Tibial nerve (tissue), 4 donors: ENCODE data around the gene GDI2. TPM values are rescaled to one million over a fixed set of nuclear protein-coding genes. Genes with fewer than 3 reads are reported as not detected.
"Not testable (repeated sequence)": the region's sequence is repeated elsewhere in the genome, so short reads cannot be mapped to it uniquely, and the experiment has no call there.

ENCODE experiments used
- DNase-seq, 2 donors: peaks; one replicate each; pipeline ENCODE4 v3.0.0-alpha.2; 2019; ENCODE audit warnings: low spot score in 2 of 2
- H3K27ac ChIP-seq, 4 donors: fragments of 200-600 bp; sonication (generic) in 3 of 4; one replicate each; pipeline ENCODE4 v1.5.1; 2017 to 2019; ENCODE audit warnings: mild to moderate bottlenecking in 1 of 4
- H3K27me3 ChIP-seq, 2 donors: fragments of 200-600 bp; sonication (generic) in 1 of 2; one replicate each; pipeline versions ENCODE4 v1.5.1 to v1.6.0; 2017 to 2019
- H3K36me3 ChIP-seq, 3 donors: fragments of 200-600 bp; sonication (generic); one replicate each; pipeline ENCODE4 v1.5.1; 2018 to 2019
- H3K4me1 ChIP-seq, 4 donors: fragments of 200-600 bp; sonication (generic) in 3 of 4; one replicate each; pipeline ENCODE4 v1.5.1; 2017 to 2019
- H3K4me3 ChIP-seq, 4 donors: fragments of 200-600 bp; sonication (generic) in 3 of 4; one replicate each; pipeline ENCODE4 v1.5.1; 2017 to 2019; ENCODE audit warnings: mild to moderate bottlenecking in 1 of 4, moderate library complexity in 1 of 4
- H3K9me3 ChIP-seq, 4 donors: fragments of 200-600 bp; sonication (generic) in 3 of 4; one replicate each; pipeline ENCODE4 v1.5.1; 2017 to 2019
- EP300 ChIP-seq, 2 donors: sonication (generic); formaldehyde crosslinking; IDR thresholded peaks; one replicate each; pipeline ENCODE4 v1.6.1; 2017; ENCODE audit warnings: antibody characterized with exemption in 2 of 2, mild to moderate bottlenecking in 1 of 2
- POLR2A ChIP-seq, 2 donors: fragments of 450-650 bp; IDR thresholded peaks; one replicate each; pipeline ENCODE4 v1.6.1; 2017; ENCODE audit warnings: antibody characterized with exemption in 2 of 2, mild to moderate bottlenecking in 2 of 2, moderate library complexity in 2 of 2
- WGBS, 2 donors: methylation state at CpG; one replicate each; pipeline ENCODE4 v1.1.5; 2018; 5-methylcytosine and 5-hydroxymethylcytosine counted together
- total RNA-seq, 4 donors: library from RNA; depleted of rRNA; stranded (reverse); fragments of >200 nt; gene quantifications; one replicate each; pipeline ENCODE4 v1.1.0, GENCODE V29; 2016
- TF ChIP-seq, protein P1 (sequence below), 5 experiments: fragments of 200-600 bp in 3 of 5; fragments of 450-650 bp in 2 of 5; sonication (generic) in 3 of 5; IDR thresholded peaks; one replicate each; pipeline ENCODE4 v1.5.1; 2016 to 2019; ENCODE audit warnings: antibody characterized with exemption in 5 of 5, mild to moderate bottlenecking in 3 of 5, moderate library complexity in 2 of 5

The GDI2 gene
- total RNA-seq, 4 donors from 2014 or later = 175 to 225 (median 199) TPM

DNA sequence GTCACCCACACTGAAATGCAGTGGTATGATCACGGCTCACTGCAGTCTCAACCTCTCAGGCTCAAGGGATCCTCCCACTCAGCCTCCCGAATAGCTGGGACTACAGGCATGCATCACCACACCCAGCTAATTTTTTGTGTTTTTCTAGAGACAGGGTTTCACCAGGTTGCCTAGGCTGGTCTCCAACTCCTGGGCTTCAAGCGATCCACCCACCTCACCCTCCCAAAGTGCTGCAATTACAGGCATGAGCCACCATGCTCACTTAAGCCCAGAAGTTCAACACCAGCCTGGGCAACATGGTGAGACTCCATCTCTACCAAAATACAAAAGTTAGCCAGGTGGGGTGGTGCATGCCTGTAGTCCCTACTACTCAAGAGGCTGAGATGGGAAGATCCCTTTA lies 33.5 kb downstream of the GDI2 start:
- Histone ChIP-seq H3K4me3 (no peak overlapping the region), H3K27me3 (no peaks in the 10 kb centered on the region), H3K36me3 (peaks cover 6 to 57% (median 16%) of the 10 kb centered on the region in 3 donors), H3K4me1 (peaks cover 0 to 26% (median 17%) of the 10 kb centered on the region in 4 donors), H3K9me3 (peaks cover 0 to 12% (median 0%) of the 10 kb centered on the region in 4 donors), H3K27ac (no peak overlapping the region)
- no peak for DNase-seq
- TF ChIP-seq POLR2A (IDR thresholded peaks at IDR 0.05) = no peak
- TF ChIP-seq EP300 (IDR thresholded peaks at IDR 0.05) = no peak
- TF ChIP-seq, protein P1, sequence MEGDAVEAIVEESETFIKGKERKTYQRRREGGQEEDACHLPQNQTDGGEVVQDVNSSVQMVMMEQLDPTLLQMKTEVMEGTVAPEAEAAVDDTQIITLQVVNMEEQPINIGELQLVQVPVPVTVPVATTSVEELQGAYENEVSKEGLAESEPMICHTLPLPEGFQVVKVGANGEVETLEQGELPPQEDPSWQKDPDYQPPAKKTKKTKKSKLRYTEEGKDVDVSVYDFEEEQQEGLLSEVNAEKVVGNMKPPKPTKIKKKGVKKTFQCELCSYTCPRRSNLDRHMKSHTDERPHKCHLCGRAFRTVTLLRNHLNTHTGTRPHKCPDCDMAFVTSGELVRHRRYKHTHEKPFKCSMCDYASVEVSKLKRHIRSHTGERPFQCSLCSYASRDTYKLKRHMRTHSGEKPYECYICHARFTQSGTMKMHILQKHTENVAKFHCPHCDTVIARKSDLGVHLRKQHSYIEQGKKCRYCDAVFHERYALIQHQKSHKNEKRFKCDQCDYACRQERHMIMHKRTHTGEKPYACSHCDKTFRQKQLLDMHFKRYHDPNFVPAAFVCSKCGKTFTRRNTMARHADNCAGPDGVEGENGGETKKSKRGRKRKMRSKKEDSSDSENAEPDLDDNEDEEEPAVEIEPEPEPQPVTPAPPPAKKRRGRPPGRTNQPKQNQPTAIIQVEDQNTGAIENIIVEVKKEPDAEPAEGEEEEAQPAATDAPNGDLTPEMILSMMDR (IDR thresholded peaks at IDR 0.05) = no peak
- 84 to 85% methylated on average over 3 of the region's 3 CpGs for whole genome bisulfite sequencing, 2 donors

DNA sequence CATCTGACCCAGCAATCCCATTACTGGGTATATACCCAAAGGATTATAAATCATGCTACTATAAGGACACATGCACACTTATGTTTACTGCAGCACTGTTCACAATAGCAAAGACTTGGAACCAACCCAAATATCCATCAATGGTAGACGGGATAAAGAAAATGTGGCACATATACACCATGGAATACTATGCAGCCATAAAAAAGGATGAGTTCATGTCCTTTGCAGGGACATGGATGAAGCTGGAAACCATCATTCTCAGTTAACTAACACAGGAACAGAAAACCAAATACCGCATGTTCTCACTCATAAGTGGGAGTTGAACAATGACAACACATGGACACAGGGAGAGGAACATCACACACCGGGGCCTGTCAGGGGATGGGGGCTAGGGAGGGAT lies 35.5 kb downstream of the GDI2 start:
- 90% methylated on average over 3 of the region's 3 CpGs for WGBS, 2 donors
- peaks cover 0 to 46% (median 4%) of the 10 kb centered on the region in 3 donors for H3K36me3 ChIP-seq
- DNase-seq, H3K9me3 ChIP-seq, H3K27me3 ChIP-seq, H3K27ac ChIP-seq, H3K4me3 ChIP-seq: not testable (repeated sequence)
- H3K4me1 ChIP-seq = peaks cover 0 to 26% (median 17%) of the 10 kb centered on the region in 4 donors

DNA sequence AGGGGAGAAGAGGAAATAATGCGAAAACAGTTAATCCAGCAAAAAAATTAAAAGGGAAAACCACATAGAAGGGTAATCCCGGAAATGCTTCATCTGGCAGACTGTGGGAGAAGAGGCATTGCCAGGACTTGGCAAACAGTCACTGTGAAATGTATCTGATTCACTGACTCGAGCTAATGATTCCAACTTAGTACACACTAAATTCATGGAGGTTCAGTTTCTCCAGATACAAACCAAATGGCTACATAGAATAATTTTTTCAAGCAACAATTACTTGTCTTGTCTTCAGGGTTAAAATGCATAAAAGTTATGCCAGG lies 36.4 kb downstream of the GDI2 start:
- WGBS, 2 donors = 54 to 62% methylated on average over 3 of the region's 3 CpGs
- peak overlapping the region in 3 of 4 donors; percentile 31 to 48 (median 37) for H3K27ac ChIP-seq
- TF ChIP-seq POLR2A (IDR thresholded peaks at IDR 0.05) (no peak), EP300 (IDR thresholded peaks at IDR 0.05) (no peak)
- TF ChIP-seq, protein P1 (IDR thresholded peaks at IDR 0.05) = no peak

DNA sequence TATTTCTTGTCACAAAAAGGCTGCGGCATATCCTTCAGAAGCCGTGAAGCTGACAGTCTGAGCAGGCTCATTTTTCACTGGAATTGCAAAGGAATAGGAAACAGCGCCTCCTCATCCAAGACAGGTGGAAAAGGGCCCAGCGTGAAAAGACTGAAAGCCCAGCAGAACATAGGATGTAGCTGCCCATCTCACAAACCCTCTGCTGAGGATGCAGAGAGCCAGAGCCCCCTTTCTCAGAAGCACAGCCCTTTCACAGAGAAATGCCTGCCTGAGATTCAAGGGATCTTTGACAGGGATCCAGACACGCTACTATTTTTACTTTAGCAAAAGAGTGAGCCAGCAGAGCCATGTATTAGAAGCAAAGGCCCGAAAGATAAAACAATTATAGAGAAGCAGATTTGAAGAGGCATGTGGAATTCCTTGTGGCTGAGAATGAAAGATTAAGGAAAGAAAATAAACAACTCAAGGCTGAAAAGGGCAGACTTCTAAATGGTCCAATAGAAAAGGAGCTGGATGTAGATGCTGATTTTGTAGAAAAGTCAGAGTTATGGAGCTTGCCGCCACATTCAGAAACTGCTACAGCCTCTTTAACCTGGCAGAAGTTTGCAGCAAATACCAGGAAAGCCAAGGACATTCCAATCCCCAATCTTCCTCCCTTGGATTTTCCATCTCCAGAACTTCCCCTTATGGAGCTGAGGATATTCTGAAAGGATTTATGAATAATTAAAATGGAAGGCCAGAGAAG lies 36.9 kb downstream of the GDI2 start:
- H3K36me3 ChIP-seq = peaks cover 0 to 44% (median 0%) of the 10 kb centered on the region in 3 donors
- H3K4me3 ChIP-seq = no peak overlapping the region
- H3K27ac ChIP-seq = peak overlapping the region in 3 of 4 donors; percentile 31 to 58 (median 37)
- WGBS, 2 donors = 66 to 77% methylated on average over 7 of the region's 7 CpGs
- H3K4me1 ChIP-seq = peaks cover 0 to 26% (median 17%) of the 10 kb centered on the region in 4 donors
- no peaks in the 10 kb centered on the region for H3K27me3 ChIP-seq
- DNase-seq = no peak
- TF ChIP-seq EP300 (IDR thresholded peaks at IDR 0.05) = no peak
- TF ChIP-seq POLR2A (IDR thresholded peaks at IDR 0.05) = no peak
- TF ChIP-seq, protein P1 (IDR thresholded peaks at IDR 0.05) = no peak
- H3K9me3 ChIP-seq = no peaks in the 10 kb centered on the region

More for the DNA sequence above, 36.4 kb downstream of the GDI2 start:
- peaks cover 0 to 46% (median 0%) of the 10 kb centered on the region in 3 donors for H3K36me3 ChIP-seq
- peaks cover 0 to 26% (median 17%) of the 10 kb centered on the region in 4 donors for H3K4me1 ChIP-seq
- H3K9me3 ChIP-seq = peaks cover 0 to 2% (median 0%) of the 10 kb centered on the region in 4 donors
- no peak overlapping the region for H3K4me3 ChIP-seq
- no peak for DNase-seq
- no peaks in the 10 kb centered on the region for H3K27me3 ChIP-seq

DNA sequence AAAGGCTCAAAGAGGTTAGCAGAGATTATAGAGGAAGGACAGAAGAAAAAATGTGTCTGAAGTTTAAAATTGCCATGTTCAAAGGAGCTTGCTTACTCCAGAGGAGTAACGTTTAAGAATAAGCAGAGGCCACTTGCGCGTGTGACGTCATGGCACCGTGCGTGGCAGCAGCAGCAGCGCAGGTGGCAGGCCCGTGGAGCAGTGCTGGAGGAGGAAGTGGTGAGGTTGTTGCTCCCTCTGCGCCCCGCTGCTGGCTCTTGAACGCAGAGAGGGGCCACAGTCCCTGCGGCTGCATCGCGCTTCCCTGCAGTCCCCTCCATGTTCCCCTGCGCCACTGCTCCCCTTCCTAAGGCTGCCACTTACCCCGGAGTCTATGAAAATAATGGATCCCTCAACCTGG lies 37.5 kb downstream of the GDI2 start:
- Histone ChIP-seq H3K36me3 (peaks cover 0 to 45% (median 0%) of the 10 kb centered on the region in 3 donors), H3K27me3 (no peaks in the 10 kb centered on the region), H3K9me3 (no peaks in the 10 kb centered on the region), H3K4me1 (peaks cover 0 to 26% (median 17%) of the 10 kb centered on the region in 4 donors), H3K27ac (peak overlapping the region in 3 of 4 donors; percentile 31 to 58 (median 37)), H3K4me3 (no peak overlapping the region)
- DNase-seq = no peak
- TF ChIP-seq, protein P1 (IDR thresholded peaks at IDR 0.05) = no peak
- TF ChIP-seq POLR2A (IDR thresholded peaks at IDR 0.05) (no peak), EP300 (IDR thresholded peaks at IDR 0.05) (no peak)
- WGBS, 2 donors = 83 to 85% methylated on average over 16 of the region's 16 CpGs
